ENCODE results near the gene CTSH. TPM values are rescaled to one million over a fixed set of nuclear protein-coding genes. Genes with fewer than 3 reads are reported as not detected.

CTSH gene
- total RNA-seq, 1 experiment from 2014 or later = 146 TPM

- no peak overlapping the region for H3K4me3 ChIP-seq (ENCODE audit: low read length)
- BruUV-seq (replicated peaks) = no TSS peak
- no peak overlapping the region for H3K9ac ChIP-seq (ENCODE audit: low read length)
- no peaks in the 10 kb centered on the region for H3K9me2 ChIP-seq (replicated peaks; ENCODE audit: low read length)
- H3K27me3 ChIP-seq (ENCODE audit: low read length) = no peaks in the 10 kb centered on the region
- no peak overlapping the region for H2AFZ ChIP-seq (ENCODE audit: low read length)
- H3K27ac ChIP-seq (ENCODE audit: low read length) = no peak overlapping the region
- H4K20me1 ChIP-seq (ENCODE audit: low read length) = no peaks in the 10 kb centered on the region
- POLR2A ChIA-PET (ENCODE audit: unreplicated experiment) = no interaction called here
- no peaks in the 10 kb centered on the region for H3F3A ChIP-seq (ENCODE audit: low read length, unreplicated experiment)
- H3K4me2 ChIP-seq (ENCODE audit: low read length) = no peak overlapping the region
- DNase-seq (no peak), ATAC-seq (no peak)
- H3K36me3 ChIP-seq (ENCODE audit: low read depth, low read length) = peaks cover 3% of the 10 kb centered on the region
- no peaks in the 10 kb centered on the region for H3K9me3 ChIP-seq (ENCODE audit: low read length)
- TF ChIP-seq, protein P1, sequence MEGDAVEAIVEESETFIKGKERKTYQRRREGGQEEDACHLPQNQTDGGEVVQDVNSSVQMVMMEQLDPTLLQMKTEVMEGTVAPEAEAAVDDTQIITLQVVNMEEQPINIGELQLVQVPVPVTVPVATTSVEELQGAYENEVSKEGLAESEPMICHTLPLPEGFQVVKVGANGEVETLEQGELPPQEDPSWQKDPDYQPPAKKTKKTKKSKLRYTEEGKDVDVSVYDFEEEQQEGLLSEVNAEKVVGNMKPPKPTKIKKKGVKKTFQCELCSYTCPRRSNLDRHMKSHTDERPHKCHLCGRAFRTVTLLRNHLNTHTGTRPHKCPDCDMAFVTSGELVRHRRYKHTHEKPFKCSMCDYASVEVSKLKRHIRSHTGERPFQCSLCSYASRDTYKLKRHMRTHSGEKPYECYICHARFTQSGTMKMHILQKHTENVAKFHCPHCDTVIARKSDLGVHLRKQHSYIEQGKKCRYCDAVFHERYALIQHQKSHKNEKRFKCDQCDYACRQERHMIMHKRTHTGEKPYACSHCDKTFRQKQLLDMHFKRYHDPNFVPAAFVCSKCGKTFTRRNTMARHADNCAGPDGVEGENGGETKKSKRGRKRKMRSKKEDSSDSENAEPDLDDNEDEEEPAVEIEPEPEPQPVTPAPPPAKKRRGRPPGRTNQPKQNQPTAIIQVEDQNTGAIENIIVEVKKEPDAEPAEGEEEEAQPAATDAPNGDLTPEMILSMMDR (conservative IDR thresholded peaks at IDR 0.05; ENCODE audit: low read depth, low read length) = no peak
- no peak for TF ChIP-seq EZH2 (IDR thresholded peaks at IDR 0.05; ENCODE audit: low read length, unreplicated experiment)
- TF ChIP-seq EZH2phosphoT487 (IDR thresholded peaks at IDR 0.05; ENCODE audit: borderline replicate concordance, low read length) = no peak
- intact Hi-C loops (cut with micrococcal nuclease) = loop anchor here (10.0 kb wide), 1 partner anchor 267 kb away; no protein-coding TSS in a partner anchor
- no peaks in the 10 kb centered on the region for H3K4me1 ChIP-seq (ENCODE audit: insufficient read depth, low read length)
- CTCF ChIA-PET = no interaction called here
- no peaks in the 10 kb centered on the region for H3K79me2 ChIP-seq (ENCODE audit: low read length)
Measured at GRCh38 chr15:78917888-78918287, 27.0 kb downstream of the CTSH start.

- H3K27ac ChIP-seq (ENCODE audit: low read length) = no peak overlapping the region
- BruUV-seq (replicated peaks) = no TSS peak
- no peaks in the 10 kb centered on the region for H3K9me2 ChIP-seq (replicated peaks; ENCODE audit: low read length)
- H3K27me3 ChIP-seq (ENCODE audit: low read length) = no peaks in the 10 kb centered on the region
- no peaks in the 10 kb centered on the region for H3F3A ChIP-seq (ENCODE audit: low read length, unreplicated experiment)
- ChIA-PET CTCF (no interaction called here), POLR2A (ENCODE audit: unreplicated experiment) (no interaction called here)
- no peak overlapping the region for H3K4me2 ChIP-seq (ENCODE audit: low read length)
- H4K20me1 ChIP-seq (ENCODE audit: low read length) = no peaks in the 10 kb centered on the region
- intact Hi-C loops (cut with micrococcal nuclease) = loop anchor here (10.0 kb wide), 1 partner anchor 269 kb away; no protein-coding TSS in a partner anchor
- H2AFZ ChIP-seq (ENCODE audit: low read length) = no peak overlapping the region
- H3K4me3 ChIP-seq (ENCODE audit: low read length) = no peak overlapping the region
- H3K4me1 ChIP-seq (ENCODE audit: insufficient read depth, low read length) = no peaks in the 10 kb centered on the region
- no peaks in the 10 kb centered on the region for H3K79me2 ChIP-seq (ENCODE audit: low read length)
- H3K9ac ChIP-seq (ENCODE audit: low read length) = no peak overlapping the region
- DNase-seq (no peak), ATAC-seq (no peak)
- peaks cover 6% of the 10 kb centered on the region for H3K36me3 ChIP-seq (ENCODE audit: low read depth, low read length)
- no peaks in the 10 kb centered on the region for H3K9me3 ChIP-seq (ENCODE audit: low read length)
- TF ChIP-seq EZH2phosphoT487 (IDR thresholded peaks at IDR 0.05; ENCODE audit: borderline replicate concordance, low read length) (no peak), EZH2 (IDR thresholded peaks at IDR 0.05; ENCODE audit: low read length, unreplicated experiment) (no peak)
- TF ChIP-seq, protein P1 (conservative IDR thresholded peaks at IDR 0.05; ENCODE audit: low read depth, low read length) = no peak
Measured at GRCh38 chr15:78916088-78916487, 28.8 kb downstream of the CTSH start.

GRCh38 chr15:78915341-78916087, 29.3 kb downstream of the CTSH start:
- H3K4me2 ChIP-seq (ENCODE audit: low read length) = no peak overlapping the region
- no peak; the same call in 1 of the 2 replicates for ATAC-seq

More at GRCh38 chr15:78915341-78916087, 29.3 kb downstream of the CTSH start:
- Histone ChIP-seq H3K4me3 (ENCODE audit: low read length) (no peak overlapping the region), H3K36me3 (ENCODE audit: low read depth, low read length) (peaks cover 6% of the 10 kb centered on the region), H3K27ac (ENCODE audit: low read length) (no peak overlapping the region), H3K9ac (ENCODE audit: low read length) (no peak overlapping the region), H3K27me3 (ENCODE audit: low read length) (no peaks in the 10 kb centered on the region), H3K79me2 (ENCODE audit: low read length) (no peaks in the 10 kb centered on the region), H3K4me1 (ENCODE audit: insufficient read depth, low read length) (no peaks in the 10 kb centered on the region), H3K9me3 (ENCODE audit: low read length) (no peaks in the 10 kb centered on the region), H3K9me2 (replicated peaks; ENCODE audit: low read length) (no peaks in the 10 kb centered on the region), H2AFZ (ENCODE audit: low read length) (no peak overlapping the region), H3F3A (ENCODE audit: low read length, unreplicated experiment) (no peaks in the 10 kb centered on the region), H4K20me1 (ENCODE audit: low read length) (no peaks in the 10 kb centered on the region)
- ChIA-PET CTCF (no interaction called here), POLR2A (ENCODE audit: unreplicated experiment) (no interaction called here)
- BruUV-seq (replicated peaks) = no TSS peak
- intact Hi-C loops (cut with micrococcal nuclease) = loop anchor here (10.0 kb wide), 1 partner anchor 269 kb away; no protein-coding TSS in a partner anchor
- TF ChIP-seq, protein P1 (conservative IDR thresholded peaks at IDR 0.05; ENCODE audit: low read depth, low read length) = no peak
- TF ChIP-seq EZH2 (IDR thresholded peaks at IDR 0.05; ENCODE audit: low read length, unreplicated experiment) (no peak), EZH2phosphoT487 (IDR thresholded peaks at IDR 0.05; ENCODE audit: borderline replicate concordance, low read length) (no peak)
- no peak for DNase-seq
